ENCODE results near the gene ZFHX3.

The ZFHX3 gene

DNA sequence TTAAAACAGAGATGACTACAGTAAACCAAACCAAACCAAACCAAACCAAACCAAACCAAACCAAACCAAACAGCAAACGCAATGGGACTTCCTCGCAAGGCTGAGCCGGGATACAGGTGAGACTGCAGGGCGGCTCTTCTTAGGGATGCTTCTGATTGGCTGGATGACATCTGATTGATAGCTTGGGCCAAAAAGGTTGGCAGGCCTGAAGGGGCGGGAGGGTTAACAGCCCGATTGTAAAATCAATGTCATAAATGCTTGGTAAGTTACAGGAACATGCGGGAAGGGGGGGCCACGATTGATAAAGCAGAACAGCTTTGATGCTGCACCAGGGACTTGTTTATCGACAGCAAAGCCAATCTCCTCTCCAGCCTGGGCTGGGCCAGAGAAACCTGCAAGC is 86.1 kb downstream of the ZFHX3 start:
- TF ChIP-seq TEAD4 (IDR thresholded peaks at IDR 0.05) (no peak), EP300 (IDR thresholded peaks at IDR 0.05; ENCODE audit: borderline replicate concordance) (no peak), TAF1 (IDR thresholded peaks at IDR 0.05; ENCODE audit: low read depth) (no peak), TCF12 (IDR thresholded peaks at IDR 0.05; ENCODE audit: low read depth) (no peak), YY1 (IDR thresholded peaks at IDR 0.05; ENCODE audit: low read depth) (no peak), CREB1 (IDR thresholded peaks at IDR 0.05; ENCODE audit: low read depth) (no peak), RAD21 (IDR thresholded peaks at IDR 0.05; ENCODE audit: low read depth) (no peak), EGR1 (IDR thresholded peaks at IDR 0.05) (no peak), NFIC (IDR thresholded peaks at IDR 0.05) (no peak), ZBTB7A (IDR thresholded peaks at IDR 0.05; ENCODE audit: low read depth) (no peak), CEBPB (IDR thresholded peaks at IDR 0.05) (no peak)
- TF ChIP-seq, protein P1, sequence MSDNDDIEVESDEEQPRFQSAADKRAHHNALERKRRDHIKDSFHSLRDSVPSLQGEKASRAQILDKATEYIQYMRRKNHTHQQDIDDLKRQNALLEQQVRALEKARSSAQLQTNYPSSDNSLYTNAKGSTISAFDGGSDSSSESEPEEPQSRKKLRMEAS (IDR thresholded peaks at IDR 0.05) = no peak
- TF ChIP-seq, protein P2, sequence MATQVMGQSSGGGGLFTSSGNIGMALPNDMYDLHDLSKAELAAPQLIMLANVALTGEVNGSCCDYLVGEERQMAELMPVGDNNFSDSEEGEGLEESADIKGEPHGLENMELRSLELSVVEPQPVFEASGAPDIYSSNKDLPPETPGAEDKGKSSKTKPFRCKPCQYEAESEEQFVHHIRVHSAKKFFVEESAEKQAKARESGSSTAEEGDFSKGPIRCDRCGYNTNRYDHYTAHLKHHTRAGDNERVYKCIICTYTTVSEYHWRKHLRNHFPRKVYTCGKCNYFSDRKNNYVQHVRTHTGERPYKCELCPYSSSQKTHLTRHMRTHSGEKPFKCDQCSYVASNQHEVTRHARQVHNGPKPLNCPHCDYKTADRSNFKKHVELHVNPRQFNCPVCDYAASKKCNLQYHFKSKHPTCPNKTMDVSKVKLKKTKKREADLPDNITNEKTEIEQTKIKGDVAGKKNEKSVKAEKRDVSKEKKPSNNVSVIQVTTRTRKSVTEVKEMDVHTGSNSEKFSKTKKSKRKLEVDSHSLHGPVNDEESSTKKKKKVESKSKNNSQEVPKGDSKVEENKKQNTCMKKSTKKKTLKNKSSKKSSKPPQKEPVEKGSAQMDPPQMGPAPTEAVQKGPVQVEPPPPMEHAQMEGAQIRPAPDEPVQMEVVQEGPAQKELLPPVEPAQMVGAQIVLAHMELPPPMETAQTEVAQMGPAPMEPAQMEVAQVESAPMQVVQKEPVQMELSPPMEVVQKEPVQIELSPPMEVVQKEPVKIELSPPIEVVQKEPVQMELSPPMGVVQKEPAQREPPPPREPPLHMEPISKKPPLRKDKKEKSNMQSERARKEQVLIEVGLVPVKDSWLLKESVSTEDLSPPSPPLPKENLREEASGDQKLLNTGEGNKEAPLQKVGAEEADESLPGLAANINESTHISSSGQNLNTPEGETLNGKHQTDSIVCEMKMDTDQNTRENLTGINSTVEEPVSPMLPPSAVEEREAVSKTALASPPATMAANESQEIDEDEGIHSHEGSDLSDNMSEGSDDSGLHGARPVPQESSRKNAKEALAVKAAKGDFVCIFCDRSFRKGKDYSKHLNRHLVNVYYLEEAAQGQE (IDR thresholded peaks at IDR 0.05; ENCODE audit: low read depth) = no peak
- TF ChIP-seq, protein P3, sequence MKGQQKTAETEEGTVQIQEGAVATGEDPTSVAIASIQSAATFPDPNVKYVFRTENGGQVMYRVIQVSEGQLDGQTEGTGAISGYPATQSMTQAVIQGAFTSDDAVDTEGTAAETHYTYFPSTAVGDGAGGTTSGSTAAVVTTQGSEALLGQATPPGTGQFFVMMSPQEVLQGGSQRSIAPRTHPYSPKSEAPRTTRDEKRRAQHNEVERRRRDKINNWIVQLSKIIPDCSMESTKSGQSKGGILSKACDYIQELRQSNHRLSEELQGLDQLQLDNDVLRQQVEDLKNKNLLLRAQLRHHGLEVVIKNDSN (IDR thresholded peaks at IDR 0.05) = no peak

DNA sequence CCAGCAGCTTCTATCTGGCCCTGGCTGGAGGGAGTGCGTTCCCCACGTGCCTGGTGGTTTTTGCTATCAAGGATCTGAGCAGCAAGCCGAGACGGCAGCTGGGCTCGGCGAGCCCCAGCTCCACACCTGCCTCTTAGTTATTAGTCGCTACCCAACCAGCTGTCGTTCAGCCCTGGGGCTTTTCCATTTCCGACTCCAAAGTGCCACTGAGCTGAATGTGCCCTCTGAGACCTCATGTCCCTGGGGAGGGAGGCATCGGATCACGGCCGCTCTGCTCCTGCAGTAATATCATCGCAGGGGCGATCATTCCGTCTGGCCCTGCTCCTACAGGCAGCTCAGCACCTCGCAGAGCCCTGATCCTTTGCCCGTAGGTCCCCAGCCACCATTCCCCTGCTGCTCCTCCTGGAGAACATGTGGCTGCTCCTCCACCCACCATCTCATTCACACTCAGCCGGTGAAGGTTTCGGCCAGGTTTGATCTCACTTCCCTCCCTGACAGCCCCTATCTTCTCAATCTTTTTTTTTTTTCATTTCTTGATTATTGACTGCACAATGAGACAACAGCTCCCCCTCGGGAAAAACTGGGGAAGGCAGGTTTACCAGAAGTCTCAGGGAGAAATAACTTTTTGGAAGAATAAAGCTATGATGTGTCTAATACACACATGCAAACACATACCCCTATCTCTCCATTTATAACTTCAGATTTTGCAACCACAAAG is 86.7 kb downstream of the ZFHX3 start:
- TF ChIP-seq FOXM1 (IDR thresholded peaks at IDR 0.05; ENCODE audit: borderline replicate concordance, low read depth) (no peak), RAD21 (IDR thresholded peaks at IDR 0.05; ENCODE audit: low read depth) (0 out of 2 replicates have a peak, but pooled peaks have one; percentile 32), EP300 (IDR thresholded peaks at IDR 0.05; ENCODE audit: borderline replicate concordance) (no peak)
- TF ChIP-seq, protein P3 (IDR thresholded peaks at IDR 0.05) = no peak

DNA sequence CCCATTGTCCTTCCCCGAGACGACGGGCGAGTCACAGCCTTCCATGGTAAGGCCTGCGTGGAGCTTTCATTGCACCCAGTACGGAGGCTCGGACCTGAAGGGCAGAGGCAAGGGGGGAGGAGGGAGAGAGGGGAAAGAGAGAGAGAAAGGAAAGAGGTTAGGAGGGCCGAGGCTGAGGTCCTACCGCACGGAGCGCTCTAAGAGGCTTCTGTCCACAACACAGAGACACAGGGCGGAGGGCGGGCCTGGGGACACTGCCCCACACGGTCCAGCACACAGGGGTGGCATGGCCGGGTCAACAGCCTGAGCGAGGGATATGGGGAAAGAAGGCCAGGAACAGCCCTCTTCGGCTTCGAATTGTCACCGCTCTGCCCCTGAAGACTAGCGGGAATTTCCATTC is 87.8 kb downstream of the ZFHX3 start:
- TF ChIP-seq TCF12 (IDR thresholded peaks at IDR 0.05; ENCODE audit: low read depth) = no peak
- no peak for TF ChIP-seq EGR1 (IDR thresholded peaks at IDR 0.05)
- TF ChIP-seq TAF1 (IDR thresholded peaks at IDR 0.05; ENCODE audit: low read depth) = no peak
- TF ChIP-seq, protein P2 (IDR thresholded peaks at IDR 0.05; ENCODE audit: low read depth) = no peak
- no peak for TF ChIP-seq FOXM1 (IDR thresholded peaks at IDR 0.05; ENCODE audit: borderline replicate concordance, low read depth)
- TF ChIP-seq NFIC (IDR thresholded peaks at IDR 0.05) = no peak
- no peak for TF ChIP-seq ZBTB7A (IDR thresholded peaks at IDR 0.05; ENCODE audit: low read depth)
- no peak for TF ChIP-seq TEAD4 (IDR thresholded peaks at IDR 0.05)

DNA sequence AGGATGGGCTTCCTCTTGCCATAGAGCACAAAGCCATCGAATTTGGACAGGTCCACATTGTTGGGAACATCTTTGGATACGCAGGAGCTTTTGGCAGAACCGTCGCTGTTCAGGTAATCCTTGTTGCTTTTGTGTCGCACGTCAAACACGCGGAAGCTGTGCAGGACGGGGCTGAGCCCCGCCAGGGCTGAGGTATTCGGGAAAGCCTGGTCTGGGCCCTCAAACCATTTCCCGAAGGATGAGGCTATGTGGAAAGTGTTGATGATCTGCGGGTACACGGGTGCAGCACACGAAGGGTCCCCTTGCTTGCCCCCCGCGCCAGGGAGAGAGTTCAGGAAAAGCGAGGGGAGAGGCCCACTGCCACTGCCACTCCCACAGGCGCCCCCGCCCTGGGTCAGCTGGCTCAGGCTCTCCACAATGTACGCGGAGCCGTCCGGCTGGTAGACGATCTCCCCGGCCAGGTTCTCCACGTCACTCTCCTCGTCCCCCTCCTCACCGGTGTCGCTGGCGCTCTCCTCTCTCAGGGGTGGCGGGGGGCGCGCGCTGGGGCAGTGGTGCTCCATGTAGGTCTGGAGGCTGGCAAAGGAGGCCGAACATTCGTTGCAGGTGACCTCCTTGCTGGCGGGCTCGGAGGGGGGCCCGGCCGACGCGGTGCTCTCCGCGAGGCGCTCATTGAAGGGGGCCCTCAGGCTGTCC is 88.5 kb downstream of the ZFHX3 start:
- TF ChIP-seq, protein P2 (IDR thresholded peaks at IDR 0.05; ENCODE audit: low read depth) = no peak
- no peak for TF ChIP-seq CEBPB (IDR thresholded peaks at IDR 0.05)
- no peak for TF ChIP-seq ZBTB7A (IDR thresholded peaks at IDR 0.05; ENCODE audit: low read depth)
- no peak for TF ChIP-seq FOXM1 (IDR thresholded peaks at IDR 0.05; ENCODE audit: borderline replicate concordance, low read depth)
- no peak for TF ChIP-seq RAD21 (IDR thresholded peaks at IDR 0.05; ENCODE audit: low read depth)
- TF ChIP-seq TEAD4 (IDR thresholded peaks at IDR 0.05) = no peak
- no peak for TF ChIP-seq TAF1 (IDR thresholded peaks at IDR 0.05; ENCODE audit: low read depth)
- no peak for TF ChIP-seq EGR1 (IDR thresholded peaks at IDR 0.05)
- TF ChIP-seq TCF12 (IDR thresholded peaks at IDR 0.05; ENCODE audit: low read depth) = no peak
- TF ChIP-seq CREB1 (IDR thresholded peaks at IDR 0.05; ENCODE audit: low read depth) = no peak
- TF ChIP-seq, protein P1 (IDR thresholded peaks at IDR 0.05) = no peak
- no peak for TF ChIP-seq NFIC (IDR thresholded peaks at IDR 0.05)
- TF ChIP-seq, protein P3 (IDR thresholded peaks at IDR 0.05) = no peak
